HCT116 (cell line): ENCODE data around the gene CSF3R.
"Not testable (repeated sequence)": the region's sequence is repeated elsewhere in the genome, so short reads cannot be mapped to it uniquely, and the experiment has no call there.

Experiments
- EGR1 ChIP-seq: IDR thresholded peaks from 2 replicates; pipeline ENCODE4 v1.6.1; 2012; ENCODE audit warnings: low read depth
- ELF1 ChIP-seq: IDR thresholded peaks from 2 replicates; pipeline ENCODE4 v1.6.1; 2012; ENCODE audit warnings: low read depth, borderline replicate concordance
- EZH2 ChIP-seq: fragments of 200-600 bp; sonication (generic); IDR thresholded peaks from 2 replicates; pipeline ENCODE4 v1.6.1; 2017; ENCODE audit warnings: antibody characterized with exemption, mixed run types
- EZH2phosphoT487 ChIP-seq: fragments of 200-600 bp; IDR thresholded peaks from 2 replicates; pipeline ENCODE4 v1.6.1; 2018; ENCODE audit warnings: antibody characterized with exemption, borderline replicate concordance
- POLR2A ChIP-seq: IDR thresholded peaks from 2 replicates; pipeline ENCODE4 v1.7.0; 2011; ENCODE audit warnings: borderline replicate concordance; ENCODE audit not compliant: insufficient read depth, insufficient read length; ENCODE audit errors: extremely low read depth
- POLR2AphosphoS5 ChIP-seq: IDR thresholded peaks from 2 replicates; pipeline ENCODE4 v1.6.1; 2011; ENCODE audit warnings: mild to moderate bottlenecking, low read depth, low read length, moderate library complexity
- SP1 ChIP-seq: IDR thresholded peaks from 2 replicates; pipeline ENCODE4 v1.6.1; 2012; ENCODE audit warnings: low read depth
- ZFX ChIP-seq: fragments of 450-650 bp; IDR thresholded peaks from 2 replicates; pipeline ENCODE4 v1.6.1; 2017
- TF ChIP-seq, protein P1 (sequence below), 3 experiments: fragments of 200-600 bp in 1 of 3; sonication (generic) in 1 of 3; IDR thresholded peaks in 2 of 3; conservative IDR thresholded peaks in 1 of 3; 2 replicates each; pipeline ENCODE4 v1.5.1; 2012 to 2017; ENCODE audit warnings: low read depth in 2 of 3, low read length in 2 of 3, antibody characterized with exemption in 1 of 3, borderline replicate concordance in 1 of 3, control low read depth in 1 of 3, mild to moderate bottlenecking in 1 of 3, mixed read lengths in 1 of 3, mixed run types in 1 of 3, moderate library complexity in 1 of 3; ENCODE audit not compliant: insufficient read depth in 1 of 3
- TF ChIP-seq, protein P2 (sequence below): IDR thresholded peaks from 2 replicates; pipeline ENCODE4 v1.6.1; 2012; ENCODE audit warnings: low read depth
- TF ChIP-seq, protein P3 (sequence below): IDR thresholded peaks from 2 replicates; pipeline ENCODE4 v1.6.1; 2011; ENCODE audit warnings: mild to moderate bottlenecking, low read length, moderate library complexity; ENCODE audit not compliant: insufficient replicate concordance; ENCODE audit errors: extremely low read depth

DNA sequence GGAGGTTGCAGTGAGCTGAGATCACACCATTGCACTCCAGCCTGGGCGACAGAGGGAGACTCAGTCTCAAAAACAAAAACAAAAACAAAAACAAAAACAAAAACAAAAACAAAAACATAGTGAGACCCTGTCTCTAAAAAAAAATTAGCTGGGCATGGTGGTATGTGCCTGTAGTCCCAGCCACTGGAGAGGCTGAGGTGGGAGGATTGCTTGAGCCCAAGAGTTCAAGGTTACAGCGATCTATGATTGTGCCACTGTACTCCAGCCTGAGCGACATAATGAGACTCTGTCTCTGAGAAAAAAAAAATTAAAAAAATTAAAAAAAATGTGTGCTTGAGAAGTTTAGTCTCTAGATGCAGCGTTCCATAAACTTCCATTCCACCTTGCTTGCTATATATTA, 19.2 kb upstream of the CSF3R start:
- not testable (repeated sequence) for TF ChIP-seq EGR1, POLR2A, ELF1, POLR2AphosphoS5, EZH2, ZFX, EZH2phosphoT487, SP1
- TF ChIP-seq, protein P1, sequence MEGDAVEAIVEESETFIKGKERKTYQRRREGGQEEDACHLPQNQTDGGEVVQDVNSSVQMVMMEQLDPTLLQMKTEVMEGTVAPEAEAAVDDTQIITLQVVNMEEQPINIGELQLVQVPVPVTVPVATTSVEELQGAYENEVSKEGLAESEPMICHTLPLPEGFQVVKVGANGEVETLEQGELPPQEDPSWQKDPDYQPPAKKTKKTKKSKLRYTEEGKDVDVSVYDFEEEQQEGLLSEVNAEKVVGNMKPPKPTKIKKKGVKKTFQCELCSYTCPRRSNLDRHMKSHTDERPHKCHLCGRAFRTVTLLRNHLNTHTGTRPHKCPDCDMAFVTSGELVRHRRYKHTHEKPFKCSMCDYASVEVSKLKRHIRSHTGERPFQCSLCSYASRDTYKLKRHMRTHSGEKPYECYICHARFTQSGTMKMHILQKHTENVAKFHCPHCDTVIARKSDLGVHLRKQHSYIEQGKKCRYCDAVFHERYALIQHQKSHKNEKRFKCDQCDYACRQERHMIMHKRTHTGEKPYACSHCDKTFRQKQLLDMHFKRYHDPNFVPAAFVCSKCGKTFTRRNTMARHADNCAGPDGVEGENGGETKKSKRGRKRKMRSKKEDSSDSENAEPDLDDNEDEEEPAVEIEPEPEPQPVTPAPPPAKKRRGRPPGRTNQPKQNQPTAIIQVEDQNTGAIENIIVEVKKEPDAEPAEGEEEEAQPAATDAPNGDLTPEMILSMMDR (IDR thresholded peaks at IDR 0.05 in 2 of 3, conservative IDR thresholded peaks at IDR 0.05 in 1 of 3; ENCODE audit: borderline replicate concordance in 1 of 3, insufficient read depth in 1 of 3, low read depth in 2 of 3, low read length in 2 of 3) = not testable (repeated sequence)
- TF ChIP-seq, protein P2, sequence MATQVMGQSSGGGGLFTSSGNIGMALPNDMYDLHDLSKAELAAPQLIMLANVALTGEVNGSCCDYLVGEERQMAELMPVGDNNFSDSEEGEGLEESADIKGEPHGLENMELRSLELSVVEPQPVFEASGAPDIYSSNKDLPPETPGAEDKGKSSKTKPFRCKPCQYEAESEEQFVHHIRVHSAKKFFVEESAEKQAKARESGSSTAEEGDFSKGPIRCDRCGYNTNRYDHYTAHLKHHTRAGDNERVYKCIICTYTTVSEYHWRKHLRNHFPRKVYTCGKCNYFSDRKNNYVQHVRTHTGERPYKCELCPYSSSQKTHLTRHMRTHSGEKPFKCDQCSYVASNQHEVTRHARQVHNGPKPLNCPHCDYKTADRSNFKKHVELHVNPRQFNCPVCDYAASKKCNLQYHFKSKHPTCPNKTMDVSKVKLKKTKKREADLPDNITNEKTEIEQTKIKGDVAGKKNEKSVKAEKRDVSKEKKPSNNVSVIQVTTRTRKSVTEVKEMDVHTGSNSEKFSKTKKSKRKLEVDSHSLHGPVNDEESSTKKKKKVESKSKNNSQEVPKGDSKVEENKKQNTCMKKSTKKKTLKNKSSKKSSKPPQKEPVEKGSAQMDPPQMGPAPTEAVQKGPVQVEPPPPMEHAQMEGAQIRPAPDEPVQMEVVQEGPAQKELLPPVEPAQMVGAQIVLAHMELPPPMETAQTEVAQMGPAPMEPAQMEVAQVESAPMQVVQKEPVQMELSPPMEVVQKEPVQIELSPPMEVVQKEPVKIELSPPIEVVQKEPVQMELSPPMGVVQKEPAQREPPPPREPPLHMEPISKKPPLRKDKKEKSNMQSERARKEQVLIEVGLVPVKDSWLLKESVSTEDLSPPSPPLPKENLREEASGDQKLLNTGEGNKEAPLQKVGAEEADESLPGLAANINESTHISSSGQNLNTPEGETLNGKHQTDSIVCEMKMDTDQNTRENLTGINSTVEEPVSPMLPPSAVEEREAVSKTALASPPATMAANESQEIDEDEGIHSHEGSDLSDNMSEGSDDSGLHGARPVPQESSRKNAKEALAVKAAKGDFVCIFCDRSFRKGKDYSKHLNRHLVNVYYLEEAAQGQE = not testable (repeated sequence)
- TF ChIP-seq, protein P3, sequence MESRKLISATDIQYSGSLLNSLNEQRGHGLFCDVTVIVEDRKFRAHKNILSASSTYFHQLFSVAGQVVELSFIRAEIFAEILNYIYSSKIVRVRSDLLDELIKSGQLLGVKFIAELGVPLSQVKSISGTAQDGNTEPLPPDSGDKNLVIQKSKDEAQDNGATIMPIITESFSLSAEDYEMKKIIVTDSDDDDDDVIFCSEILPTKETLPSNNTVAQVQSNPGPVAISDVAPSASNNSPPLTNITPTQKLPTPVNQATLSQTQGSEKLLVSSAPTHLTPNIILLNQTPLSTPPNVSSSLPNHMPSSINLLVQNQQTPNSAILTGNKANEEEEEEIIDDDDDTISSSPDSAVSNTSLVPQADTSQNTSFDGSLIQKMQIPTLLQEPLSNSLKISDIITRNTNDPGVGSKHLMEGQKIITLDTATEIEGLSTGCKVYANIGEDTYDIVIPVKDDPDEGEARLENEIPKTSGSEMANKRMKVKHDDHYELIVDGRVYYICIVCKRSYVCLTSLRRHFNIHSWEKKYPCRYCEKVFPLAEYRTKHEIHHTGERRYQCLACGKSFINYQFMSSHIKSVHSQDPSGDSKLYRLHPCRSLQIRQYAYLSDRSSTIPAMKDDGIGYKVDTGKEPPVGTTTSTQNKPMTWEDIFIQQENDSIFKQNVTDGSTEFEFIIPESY = not testable (repeated sequence)
